Measurements from ENCODE around the gene ATG5.

ATG5 gene

DNA sequence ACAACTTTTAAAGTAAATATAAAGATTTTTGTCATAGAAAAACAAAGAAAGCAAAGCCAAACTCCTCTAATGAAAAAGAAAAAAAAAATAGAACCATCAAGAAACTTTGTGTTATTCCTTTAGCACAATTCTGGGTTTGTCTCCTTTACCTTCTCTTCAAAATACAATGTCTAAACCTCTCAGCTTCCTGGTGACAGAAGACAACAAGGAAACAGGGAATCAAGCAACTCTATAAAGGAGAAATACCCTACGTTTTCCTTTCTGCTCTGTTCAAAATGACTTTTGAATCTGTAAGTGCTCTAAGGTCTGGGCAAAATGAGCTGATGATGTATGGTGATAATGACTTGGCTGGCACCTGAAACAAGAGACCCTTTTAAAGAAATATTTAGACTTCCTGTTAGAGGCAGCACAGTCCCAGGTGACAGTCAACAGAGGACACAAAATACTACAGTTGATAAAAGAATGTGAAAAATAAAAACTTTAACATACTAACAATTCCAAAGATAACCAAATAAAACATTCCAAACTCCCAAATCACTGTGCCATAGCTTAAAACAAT lies 138.1 kb downstream of the ATG5 start:
- H3K27ac ChIP-seq = no peak overlapping the region

DNA sequence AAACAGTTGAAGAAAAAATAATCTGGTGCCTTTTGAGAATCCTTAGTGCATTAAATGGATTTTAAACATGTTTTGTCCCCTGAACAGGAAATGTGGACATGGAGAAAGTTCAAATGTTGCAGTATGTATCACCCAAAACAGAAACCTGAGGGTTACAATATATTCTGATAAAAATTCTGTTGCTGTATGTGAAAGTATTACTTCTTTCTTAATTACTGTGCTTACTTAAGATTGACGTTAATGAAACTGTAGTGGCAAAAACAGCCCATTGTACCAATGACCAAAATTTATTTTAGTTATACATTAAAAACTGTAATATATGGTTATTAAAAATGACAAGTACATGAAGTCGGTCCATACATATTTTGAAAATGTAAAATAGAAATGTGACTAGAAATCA lies 138.8 kb downstream of the ATG5 start:
- TF ChIP-seq, protein P1, sequence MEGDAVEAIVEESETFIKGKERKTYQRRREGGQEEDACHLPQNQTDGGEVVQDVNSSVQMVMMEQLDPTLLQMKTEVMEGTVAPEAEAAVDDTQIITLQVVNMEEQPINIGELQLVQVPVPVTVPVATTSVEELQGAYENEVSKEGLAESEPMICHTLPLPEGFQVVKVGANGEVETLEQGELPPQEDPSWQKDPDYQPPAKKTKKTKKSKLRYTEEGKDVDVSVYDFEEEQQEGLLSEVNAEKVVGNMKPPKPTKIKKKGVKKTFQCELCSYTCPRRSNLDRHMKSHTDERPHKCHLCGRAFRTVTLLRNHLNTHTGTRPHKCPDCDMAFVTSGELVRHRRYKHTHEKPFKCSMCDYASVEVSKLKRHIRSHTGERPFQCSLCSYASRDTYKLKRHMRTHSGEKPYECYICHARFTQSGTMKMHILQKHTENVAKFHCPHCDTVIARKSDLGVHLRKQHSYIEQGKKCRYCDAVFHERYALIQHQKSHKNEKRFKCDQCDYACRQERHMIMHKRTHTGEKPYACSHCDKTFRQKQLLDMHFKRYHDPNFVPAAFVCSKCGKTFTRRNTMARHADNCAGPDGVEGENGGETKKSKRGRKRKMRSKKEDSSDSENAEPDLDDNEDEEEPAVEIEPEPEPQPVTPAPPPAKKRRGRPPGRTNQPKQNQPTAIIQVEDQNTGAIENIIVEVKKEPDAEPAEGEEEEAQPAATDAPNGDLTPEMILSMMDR (IDR thresholded peaks at IDR 0.05) = no peak
- TF ChIP-seq ZFX (IDR thresholded peaks at IDR 0.05; ENCODE audit: borderline replicate concordance) = no peak
- H3K27ac ChIP-seq = no peak overlapping the region

More for the DNA sequence above, 138.1 kb downstream of the ATG5 start:
- TF ChIP-seq ZFX (IDR thresholded peaks at IDR 0.05; ENCODE audit: borderline replicate concordance) = no peak
- TF ChIP-seq, protein P1 (IDR thresholded peaks at IDR 0.05) = no peak

DNA sequence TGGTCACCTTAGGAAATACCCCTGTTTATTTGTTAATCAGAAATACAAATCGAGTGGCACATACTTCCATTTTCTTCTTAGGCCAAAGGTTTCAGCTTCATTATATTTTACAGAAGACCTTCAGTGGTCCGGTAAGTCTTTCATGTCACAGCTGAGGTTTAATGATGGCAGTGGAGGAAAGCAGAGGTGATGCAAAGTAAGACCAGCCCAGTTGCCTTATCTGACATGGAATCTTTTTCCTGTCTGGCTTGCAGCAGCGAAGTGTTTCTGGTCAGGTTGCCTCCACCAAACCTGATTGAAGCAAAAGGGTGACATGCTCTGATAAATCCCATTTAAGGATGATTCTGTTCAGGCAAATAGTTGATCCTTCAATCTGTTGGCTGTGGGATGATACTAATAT lies 139.4 kb downstream of the ATG5 start:
- no peak for TF ChIP-seq ZFX (IDR thresholded peaks at IDR 0.05; ENCODE audit: borderline replicate concordance)
- TF ChIP-seq, protein P1 (IDR thresholded peaks at IDR 0.05) = no peak
- H3K27ac ChIP-seq = no peak overlapping the region

DNA sequence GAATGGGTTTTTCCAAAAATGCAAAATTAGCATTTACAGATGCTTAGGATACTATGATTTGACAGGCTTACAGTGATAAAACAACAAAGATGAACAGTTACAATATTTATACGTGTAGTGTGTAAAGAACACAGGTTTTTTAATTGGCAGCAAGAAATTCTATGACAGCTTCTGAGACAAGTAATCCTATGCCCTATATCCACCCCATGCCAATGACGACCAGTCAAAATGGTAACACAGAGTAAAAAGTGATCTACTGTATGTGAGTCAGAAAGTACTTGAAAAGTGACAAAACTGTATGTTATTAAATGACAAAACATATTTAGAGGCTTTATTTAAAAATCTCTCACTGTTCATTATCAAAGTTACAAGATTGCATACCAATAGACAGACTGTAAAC lies 139.9 kb downstream of the ATG5 start:
- no peak overlapping the region for H3K27ac ChIP-seq
- TF ChIP-seq, protein P1 (IDR thresholded peaks at IDR 0.05) = no peak
- TF ChIP-seq ZFX (IDR thresholded peaks at IDR 0.05; ENCODE audit: borderline replicate concordance) = no peak

DNA sequence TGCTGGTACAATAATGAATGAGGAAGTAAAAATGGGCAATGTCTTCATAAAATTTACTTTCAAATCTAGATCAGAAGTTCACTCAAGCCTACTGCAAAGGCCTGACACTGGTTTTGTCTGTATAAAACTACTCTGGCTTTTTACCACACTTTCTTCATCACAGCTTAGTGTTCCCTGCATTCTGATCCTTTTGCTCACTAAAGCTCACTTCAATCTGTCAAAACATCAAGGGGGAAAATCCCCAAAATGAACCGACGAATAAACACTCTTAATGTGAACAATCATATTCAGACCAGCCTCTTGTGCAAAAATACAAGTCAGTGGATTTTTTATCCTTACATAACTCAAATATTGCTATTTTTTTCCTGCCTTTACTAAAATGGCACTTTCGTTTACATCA lies 140.9 kb downstream of the ATG5 start:
- TF ChIP-seq, protein P1 (IDR thresholded peaks at IDR 0.05) = no peak
- TF ChIP-seq ZFX (IDR thresholded peaks at IDR 0.05; ENCODE audit: borderline replicate concordance) = no peak
- no peak overlapping the region for H3K27ac ChIP-seq

DNA sequence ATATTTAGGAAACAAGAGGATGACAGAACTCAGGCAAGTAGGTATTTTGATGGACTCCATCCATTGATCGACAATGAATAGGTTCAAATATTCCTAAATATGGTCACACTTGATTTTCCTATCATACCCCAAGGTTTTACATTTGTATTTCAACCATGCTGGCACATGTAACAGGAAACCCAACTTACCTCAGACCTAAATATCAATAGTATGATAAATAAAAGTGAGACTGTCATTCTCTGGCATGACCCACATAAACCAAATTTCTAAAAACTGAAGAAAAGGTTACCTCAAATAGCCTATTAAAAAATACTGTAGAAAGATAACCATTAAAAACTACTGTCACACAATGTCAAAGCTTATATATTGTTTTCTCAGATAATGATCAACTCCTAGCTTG lies 142.1 kb downstream of the ATG5 start:
- no peak for TF ChIP-seq ZFX (IDR thresholded peaks at IDR 0.05; ENCODE audit: borderline replicate concordance)
- TF ChIP-seq, protein P1 (IDR thresholded peaks at IDR 0.05) = no peak
- no peak overlapping the region for H3K27ac ChIP-seq

DNA sequence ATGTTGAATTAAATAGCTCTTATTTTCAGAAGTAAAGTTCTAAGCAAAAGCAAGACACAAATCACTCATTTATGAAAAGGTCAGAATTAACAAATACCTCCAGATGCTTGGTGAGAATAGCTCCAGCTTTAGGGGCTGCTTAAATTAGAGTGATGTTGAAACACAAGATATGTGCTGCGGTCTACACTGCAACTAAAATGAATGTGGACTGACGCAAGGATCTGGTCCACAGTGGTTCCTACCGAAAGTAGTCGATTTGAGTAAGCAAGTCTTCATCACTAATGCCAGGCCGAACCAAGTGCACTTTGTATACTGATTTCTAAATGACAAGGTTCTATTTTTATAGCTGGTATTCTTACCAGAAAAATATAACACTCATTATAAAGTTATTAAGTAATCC lies 143.1 kb downstream of the ATG5 start:
- no peak overlapping the region for H3K27ac ChIP-seq
- TF ChIP-seq, protein P1 (IDR thresholded peaks at IDR 0.05) = no peak
- TF ChIP-seq ZFX (IDR thresholded peaks at IDR 0.05; ENCODE audit: borderline replicate concordance) = no peak
